ENCODE measurements around the gene FN3K. TPM values are rescaled to one million over a fixed set of nuclear protein-coding genes. Genes with fewer than 3 reads are reported as not detected.

Gene FN3K
- total and polyA plus RNA-seq, 2 of the 13 experiments (the other 11 are each of a cell fraction or from before 2014, with no cell fraction given), result 3.5 to 12.2 TPM

GRCh38 chr17:82698065-82698973 is 37.1 kb upstream of the FN3K start, which contains the start of gene RAB40B (continued):
- no peak for TF ChIP-seq ERF (CRISPR knock-in tag; IDR thresholded peaks at IDR 0.05)
- TF ChIP-seq ZNF44 (CRISPR knock-in tag; IDR thresholded peaks at IDR 0.05), result no peak
- no peak for TF ChIP-seq ZNF703 (CRISPR knock-in tag; IDR thresholded peaks at IDR 0.05; ENCODE audit: borderline replicate concordance)
- TF ChIP-seq ELF1 (CRISPR knock-in tag; IDR thresholded peaks at IDR 0.05), result no peak
- no peak for TF ChIP-seq CENPT (CRISPR knock-in tag; IDR thresholded peaks at IDR 0.05; ENCODE audit: low read depth)
- peak; percentile 55; the same call in 1 of the 2 replicates for TF ChIP-seq ZNF709 (CRISPR knock-in tag; IDR thresholded peaks at IDR 0.05)
- TF ChIP-seq NCOR1 (IDR thresholded peaks at IDR 0.05; ENCODE audit: borderline replicate concordance, low read length), result no peak
- TF ChIP-seq TRIM24 (CRISPR knock-in tag; IDR thresholded peaks at IDR 0.05), result no peak
- no peak for TF ChIP-seq JDP2 (CRISPR knock-in tag; IDR thresholded peaks at IDR 0.05; ENCODE audit: borderline replicate concordance)
- no peak for TF ChIP-seq TCF7L2 (IDR thresholded peaks at IDR 0.05; ENCODE audit: low read depth, low read length)
- TF ChIP-seq ASH2L (IDR thresholded peaks at IDR 0.05; ENCODE audit: insufficient read length, low read depth, low read length), result no peak
- TF ChIP-seq, protein P1, sequence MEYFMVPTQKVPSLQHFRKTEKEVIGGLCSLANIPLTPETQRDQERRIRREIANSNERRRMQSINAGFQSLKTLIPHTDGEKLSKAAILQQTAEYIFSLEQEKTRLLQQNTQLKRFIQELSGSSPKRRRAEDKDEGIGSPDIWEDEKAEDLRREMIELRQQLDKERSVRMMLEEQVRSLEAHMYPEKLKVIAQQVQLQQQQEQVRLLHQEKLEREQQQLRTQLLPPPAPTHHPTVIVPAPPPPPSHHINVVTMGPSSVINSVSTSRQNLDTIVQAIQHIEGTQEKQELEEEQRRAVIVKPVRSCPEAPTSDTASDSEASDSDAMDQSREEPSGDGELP (IDR thresholded peaks at IDR 0.05; ENCODE audit: borderline replicate concordance, low read depth), result no peak; the same call in 1 of the 2 replicates
- TF ChIP-seq U2AF1 (optimal IDR thresholded peaks at IDR 0.05; ENCODE audit: low read depth, low read length), result no peak
- TF ChIP-seq FOXA3 (CRISPR knock-in tag; IDR thresholded peaks at IDR 0.05), result no peak
- no peak for TF ChIP-seq ZNF639 (CRISPR knock-in tag; conservative IDR thresholded peaks at IDR 0.05)
- TF ChIP-seq, protein P2, sequence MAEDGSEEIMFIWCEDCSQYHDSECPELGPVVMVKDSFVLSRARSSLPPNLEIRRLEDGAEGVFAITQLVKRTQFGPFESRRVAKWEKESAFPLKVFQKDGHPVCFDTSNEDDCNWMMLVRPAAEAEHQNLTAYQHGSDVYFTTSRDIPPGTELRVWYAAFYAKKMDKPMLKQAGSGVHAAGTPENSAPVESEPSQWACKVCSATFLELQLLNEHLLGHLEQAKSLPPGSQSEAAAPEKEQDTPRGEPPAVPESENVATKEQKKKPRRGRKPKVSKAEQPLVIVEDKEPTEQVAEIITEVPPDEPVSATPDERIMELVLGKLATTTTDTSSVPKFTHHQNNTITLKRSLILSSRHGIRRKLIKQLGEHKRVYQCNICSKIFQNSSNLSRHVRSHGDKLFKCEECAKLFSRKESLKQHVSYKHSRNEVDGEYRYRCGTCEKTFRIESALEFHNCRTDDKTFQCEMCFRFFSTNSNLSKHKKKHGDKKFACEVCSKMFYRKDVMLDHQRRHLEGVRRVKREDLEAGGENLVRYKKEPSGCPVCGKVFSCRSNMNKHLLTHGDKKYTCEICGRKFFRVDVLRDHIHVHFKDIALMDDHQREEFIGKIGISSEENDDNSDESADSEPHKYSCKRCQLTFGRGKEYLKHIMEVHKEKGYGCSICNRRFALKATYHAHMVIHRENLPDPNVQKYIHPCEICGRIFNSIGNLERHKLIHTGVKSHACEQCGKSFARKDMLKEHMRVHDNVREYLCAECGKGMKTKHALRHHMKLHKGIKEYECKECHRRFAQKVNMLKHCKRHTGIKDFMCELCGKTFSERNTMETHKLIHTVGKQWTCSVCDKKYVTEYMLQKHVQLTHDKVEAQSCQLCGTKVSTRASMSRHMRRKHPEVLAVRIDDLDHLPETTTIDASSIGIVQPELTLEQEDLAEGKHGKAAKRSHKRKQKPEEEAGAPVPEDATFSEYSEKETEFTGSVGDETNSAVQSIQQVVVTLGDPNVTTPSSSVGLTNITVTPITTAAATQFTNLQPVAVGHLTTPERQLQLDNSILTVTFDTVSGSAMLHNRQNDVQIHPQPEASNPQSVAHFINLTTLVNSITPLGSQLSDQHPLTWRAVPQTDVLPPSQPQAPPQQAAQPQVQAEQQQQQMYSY (CRISPR knock-in tag; IDR thresholded peaks at IDR 0.05), result peak; percentile 34; the same call in 1 of the 2 replicates
- TF ChIP-seq NFATC3 (CRISPR knock-in tag; IDR thresholded peaks at IDR 0.05), result no peak
- TF ChIP-seq ZNF883 (CRISPR knock-in tag; IDR thresholded peaks at IDR 0.05; ENCODE audit: not compliant biosample characterization), result no peak
- TF ChIP-seq, protein P3, sequence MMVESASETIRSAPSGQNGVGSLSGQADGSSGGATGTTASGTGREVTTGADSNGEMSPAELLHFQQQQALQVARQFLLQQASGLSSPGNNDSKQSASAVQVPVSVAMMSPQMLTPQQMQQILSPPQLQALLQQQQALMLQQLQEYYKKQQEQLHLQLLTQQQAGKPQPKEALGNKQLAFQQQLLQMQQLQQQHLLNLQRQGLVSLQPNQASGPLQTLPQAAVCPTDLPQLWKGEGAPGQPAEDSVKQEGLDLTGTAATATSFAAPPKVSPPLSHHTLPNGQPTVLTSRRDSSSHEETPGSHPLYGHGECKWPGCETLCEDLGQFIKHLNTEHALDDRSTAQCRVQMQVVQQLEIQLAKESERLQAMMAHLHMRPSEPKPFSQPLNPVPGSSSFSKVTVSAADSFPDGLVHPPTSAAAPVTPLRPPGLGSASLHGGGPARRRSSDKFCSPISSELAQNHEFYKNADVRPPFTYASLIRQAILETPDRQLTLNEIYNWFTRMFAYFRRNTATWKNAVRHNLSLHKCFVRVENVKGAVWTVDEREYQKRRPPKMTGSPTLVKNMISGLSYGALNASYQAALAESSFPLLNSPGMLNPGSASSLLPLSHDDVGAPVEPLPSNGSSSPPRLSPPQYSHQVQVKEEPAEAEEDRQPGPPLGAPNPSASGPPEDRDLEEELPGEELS (CRISPR knock-in tag; IDR thresholded peaks at IDR 0.05), result no peak
- TF ChIP-seq NPAS2 (CRISPR knock-in tag; IDR thresholded peaks at IDR 0.05; ENCODE audit: borderline replicate concordance), result no peak
- no peak for TF ChIP-seq ZSCAN22 (CRISPR knock-in tag; IDR thresholded peaks at IDR 0.05)
- TF ChIP-seq KLF6 (CRISPR knock-in tag; IDR thresholded peaks at IDR 0.05), result no peak
- TF ChIP-seq TBP (CRISPR knock-in tag; IDR thresholded peaks at IDR 0.05), result no peak
